Activated T-cell treated with anti-CD3 and anti-CD28 coated beads, Interleukin-2, amount 50 U/mL, for 48 hours (primary cell): ENCODE results near the gene ZFYVE28.

Source experiments
- DNase-seq, 2 experiments: peaks; one replicate each; pipeline ENCODE4 v3.0.0-alpha.2; 2020

Gene ZFYVE28

DNA sequence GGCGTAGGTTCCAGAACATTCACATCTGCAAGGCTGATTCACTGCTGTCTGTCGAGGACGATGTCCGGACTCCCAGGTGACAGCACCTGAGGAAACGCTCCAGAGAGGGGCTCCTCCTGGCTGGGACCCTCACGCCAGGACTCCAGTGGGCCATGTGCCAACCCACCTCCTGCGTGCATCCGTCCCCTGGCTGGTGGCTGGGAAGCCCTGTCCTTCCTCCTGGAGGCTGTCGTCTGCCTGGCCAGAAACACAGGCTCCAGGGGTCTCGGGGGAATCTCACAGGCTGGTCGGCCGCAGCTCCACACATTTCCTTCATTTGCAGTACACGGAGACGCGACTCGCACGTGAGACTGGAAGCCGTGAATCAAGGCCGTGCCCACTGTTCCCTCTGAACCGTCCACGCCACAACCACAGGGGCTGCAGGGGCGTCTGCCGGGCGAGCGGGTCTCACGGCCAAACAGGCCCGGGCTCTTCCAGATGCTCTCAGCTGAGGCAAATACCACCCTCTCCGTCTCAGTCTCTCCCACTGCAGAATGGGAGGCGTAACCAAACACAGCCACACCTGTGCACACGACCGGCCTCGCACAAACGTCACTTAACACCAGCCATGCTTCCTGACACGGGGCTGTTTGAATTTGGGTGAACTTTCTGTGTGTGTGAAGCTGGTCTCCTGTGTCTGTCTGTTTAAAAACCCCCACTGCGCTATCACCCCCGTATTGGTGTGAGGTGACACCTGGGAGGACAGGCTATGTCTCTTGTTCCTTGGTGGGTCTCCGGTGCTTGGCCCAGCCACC, 117.8 kb downstream of the ZFYVE28 start:
- peak in 1 of 2 experiments; percentile 8 for DNase-seq

DNA sequence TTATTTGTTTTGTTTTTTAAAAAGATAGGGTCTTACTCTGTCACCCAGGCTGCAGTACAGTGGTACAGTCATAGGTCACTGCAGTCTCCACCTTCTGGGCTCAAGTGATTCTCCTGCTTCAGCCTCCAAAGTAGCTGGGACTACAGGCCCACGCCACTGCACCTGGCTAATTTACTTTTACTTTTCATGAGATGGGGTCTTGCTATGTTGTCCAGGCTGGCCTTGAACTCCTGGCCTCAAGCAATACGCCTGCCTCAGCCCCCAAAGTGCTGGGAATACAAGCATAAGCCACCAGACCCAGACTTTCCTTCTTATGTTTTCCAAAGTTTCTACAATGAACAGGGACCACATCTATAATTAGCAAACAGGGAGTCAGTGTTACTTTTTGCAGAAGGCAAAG, 118.7 kb downstream of the ZFYVE28 start:
- peak in 1 of 2 experiments; percentile 0 for DNase-seq

DNA sequence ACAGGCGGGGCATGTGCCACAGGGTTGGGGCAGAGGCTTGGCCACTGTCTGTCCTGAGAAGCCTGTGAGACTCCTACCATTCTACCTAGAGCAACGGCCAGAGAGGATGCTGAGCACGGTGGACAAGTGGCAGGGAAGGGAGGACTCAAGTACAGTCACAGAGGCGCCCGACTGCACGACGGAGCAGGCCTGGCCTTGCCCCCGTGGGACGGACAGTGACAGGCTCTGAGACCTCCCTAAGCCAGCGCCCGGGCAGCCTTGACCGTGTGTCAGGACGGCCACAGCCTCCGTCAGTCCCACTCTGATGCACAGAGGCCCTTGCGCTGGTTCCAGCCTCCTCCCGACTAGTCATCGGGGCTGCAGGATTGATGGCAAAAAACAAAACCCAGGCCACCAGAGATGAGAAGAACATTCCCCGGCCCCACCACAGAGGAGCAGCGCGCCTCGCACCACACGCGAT, 119.9 kb downstream of the ZFYVE28 start:
- DNase-seq, result no peak

GRCh38 chr4:2297606-2298531, 120.6 kb downstream of the ZFYVE28 start:
- peak in 1 of 2 experiments; percentile 39 for DNase-seq

DNA sequence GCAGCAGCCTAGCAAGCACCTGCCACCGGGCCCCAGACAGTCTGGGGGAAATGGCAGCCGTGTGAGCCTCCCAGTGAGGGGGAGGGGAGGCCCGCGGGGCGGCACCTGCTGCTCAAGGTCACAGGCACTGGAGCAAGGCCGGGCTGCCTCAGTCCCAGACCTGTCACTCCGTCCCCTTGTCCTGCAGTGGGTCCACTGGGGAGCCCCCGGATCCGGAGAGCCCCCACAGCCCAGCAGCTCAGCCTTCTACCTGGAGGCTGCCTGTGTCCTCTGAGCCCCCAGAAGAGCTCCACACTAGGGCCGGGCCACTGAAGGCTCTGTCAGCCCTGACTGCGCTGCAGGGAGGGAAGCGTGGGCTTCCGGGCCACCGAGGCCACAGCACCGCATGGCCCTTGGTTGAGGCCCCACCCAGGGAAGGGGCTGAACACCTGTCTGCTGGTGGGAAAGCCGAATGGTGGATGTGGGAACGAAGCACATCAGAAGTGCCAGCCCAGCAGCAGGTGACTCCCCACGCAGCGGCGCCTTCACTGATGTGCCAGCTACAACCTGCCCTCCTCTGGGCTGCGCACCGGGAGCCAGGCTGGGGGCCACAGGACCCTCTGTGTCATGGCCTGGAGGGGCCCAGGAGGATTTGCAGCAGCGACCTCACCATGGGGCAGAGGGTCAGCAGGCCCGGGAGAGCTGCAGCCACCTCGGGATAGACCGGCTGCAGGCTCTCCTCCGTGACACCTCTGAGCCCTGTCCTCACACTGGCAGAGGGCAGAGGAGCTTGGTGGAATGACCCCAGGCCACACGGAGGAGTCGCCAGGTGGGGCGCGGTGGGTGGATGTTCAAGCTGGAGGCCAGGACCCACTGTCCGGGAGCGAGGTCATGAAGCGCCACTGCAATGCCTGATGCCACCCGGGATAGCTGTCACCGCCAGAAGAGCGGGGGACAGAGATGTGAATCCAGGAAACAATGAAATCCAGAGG, 121.5 kb downstream of the ZFYVE28 start:
- peak in 1 of 2 experiments; percentile 26 for DNase-seq

DNA sequence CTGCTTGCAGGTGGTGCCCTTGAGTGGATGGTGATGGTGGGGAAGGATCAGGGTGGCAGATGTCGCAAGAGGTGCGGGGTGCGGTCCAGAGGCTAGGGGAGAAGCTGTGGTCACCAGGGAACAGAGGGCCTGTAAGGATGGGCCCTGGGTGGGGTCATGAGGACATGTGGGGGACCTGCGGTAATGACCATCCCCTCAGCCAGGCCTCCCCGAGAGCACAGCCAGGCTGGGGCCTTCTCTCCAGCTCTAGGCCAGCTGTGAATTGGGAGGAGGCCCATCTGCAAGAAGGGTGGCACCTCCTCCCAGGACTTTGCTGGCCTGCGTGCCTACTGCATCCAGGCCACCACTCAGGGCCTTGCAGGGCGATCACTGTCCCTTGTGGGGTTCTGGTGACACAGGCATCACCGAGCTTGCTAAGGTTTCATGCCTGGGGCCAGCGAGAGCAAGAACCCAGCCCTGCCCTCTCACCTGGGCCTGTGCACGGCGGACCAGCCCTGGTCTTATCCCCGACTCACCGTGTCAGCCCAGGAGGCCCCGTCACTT, 122.5 kb downstream of the ZFYVE28 start:
- DNase-seq, result peak in 1 of 2 experiments; percentile 26

DNA sequence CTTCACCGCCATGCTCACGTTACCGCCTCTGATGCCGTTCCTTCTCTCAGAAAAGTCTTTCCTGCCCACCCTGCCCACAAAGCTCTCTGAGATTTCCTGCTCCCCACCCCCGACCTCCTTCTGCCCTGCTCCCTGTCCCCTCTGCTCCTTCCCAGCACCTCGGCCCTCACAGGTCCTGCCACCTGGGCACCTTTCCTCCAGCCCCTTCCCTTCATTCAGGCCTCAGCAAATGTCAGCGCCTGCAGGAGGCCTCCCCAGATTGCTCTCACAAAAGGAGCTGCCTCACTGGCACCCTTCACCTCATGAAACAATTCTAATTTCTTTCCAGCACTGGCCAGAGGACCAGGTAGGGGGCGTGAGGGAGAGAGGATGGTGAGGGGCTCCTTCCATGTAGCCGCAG, 122.9 kb downstream of the ZFYVE28 start:
- DNase-seq, result no peak

DNA sequence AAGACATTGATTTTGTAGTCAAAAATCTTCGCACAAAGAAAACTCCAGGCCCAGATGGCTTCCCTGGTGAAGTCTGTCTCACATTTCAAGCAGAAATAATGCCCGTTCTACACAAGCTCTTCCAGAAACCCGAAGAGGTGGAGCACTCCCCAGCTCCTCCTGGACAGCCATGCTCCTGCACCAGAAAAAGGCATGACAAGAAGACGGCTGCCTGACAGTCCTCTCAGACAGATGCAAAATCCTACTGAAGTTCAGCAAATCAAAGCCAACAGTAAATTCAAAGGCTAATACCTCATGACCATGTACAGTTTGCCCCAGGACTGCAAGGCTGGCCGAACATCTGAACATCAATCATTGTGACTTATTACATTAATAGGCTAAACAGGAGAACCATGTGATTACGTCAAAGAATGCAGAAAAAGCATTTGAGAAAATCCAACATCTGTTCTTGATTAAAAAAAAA, 125.8 kb downstream of the ZFYVE28 start:
- peak in 1 of 2 experiments; percentile 9 for DNase-seq

GRCh38 chr4:2291705-2292645, 126.5 kb downstream of the ZFYVE28 start:
- peak in 1 of 2 experiments; percentile 15 for DNase-seq

DNA sequence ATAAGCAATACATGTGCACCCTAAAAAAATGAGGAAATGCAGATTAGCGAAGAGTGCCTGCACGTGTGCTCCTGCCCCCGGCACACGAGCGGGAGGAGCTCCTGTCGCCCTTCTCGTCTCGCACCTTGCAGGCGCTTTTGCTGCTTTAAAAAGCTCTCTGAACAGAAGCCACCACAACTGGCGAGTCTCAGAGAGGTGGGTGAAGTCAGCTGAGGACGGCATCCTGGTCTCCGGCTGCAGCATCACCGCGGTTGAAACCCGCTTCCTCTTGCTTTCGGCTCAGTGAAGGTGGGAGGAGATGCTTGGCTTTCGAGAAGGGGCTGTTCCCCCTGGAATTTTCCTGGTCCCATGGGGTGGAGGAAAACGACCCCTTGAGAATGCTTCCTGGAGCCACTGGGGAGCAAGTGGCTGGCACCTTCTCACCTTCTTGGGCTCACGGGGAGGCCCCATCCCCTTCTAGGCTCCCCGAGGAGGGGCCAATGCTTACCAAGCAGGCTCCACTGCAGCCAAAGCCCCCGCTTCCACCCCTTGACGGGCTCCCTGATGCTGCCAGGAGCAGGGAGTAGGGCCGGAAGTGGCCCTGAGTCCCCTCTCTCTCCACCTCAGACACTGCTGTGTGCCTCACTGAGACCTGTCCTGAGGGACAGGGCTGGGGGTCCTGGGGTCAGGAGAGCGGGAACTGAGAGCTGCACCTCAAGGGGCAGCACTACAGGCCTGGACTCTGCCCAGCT, 127.3 kb downstream of the ZFYVE28 start:
- DNase-seq, result peak; percentile 62 to 72

GRCh38 chr4:2290488-2290887, 128.0 kb downstream of the ZFYVE28 start:
- no peak for DNase-seq

GRCh38 chr4:2289955-2290333, 128.5 kb downstream of the ZFYVE28 start:
- DNase-seq, result no peak

- no peak for DNase-seq
Measured at GRCh38 chr4:2289311-2289954, 129.0 kb downstream of the ZFYVE28 start.

GRCh38 chr4:2288051-2288541, 130.3 kb downstream of the ZFYVE28 start:
- DNase-seq, result no peak

GRCh38 chr4:2287594-2287915, 130.9 kb downstream of the ZFYVE28 start:
- DNase-seq, result no peak

GRCh38 chr4:2286904-2287593, 131.4 kb downstream of the ZFYVE28 start:
- DNase-seq, result no peak

DNA sequence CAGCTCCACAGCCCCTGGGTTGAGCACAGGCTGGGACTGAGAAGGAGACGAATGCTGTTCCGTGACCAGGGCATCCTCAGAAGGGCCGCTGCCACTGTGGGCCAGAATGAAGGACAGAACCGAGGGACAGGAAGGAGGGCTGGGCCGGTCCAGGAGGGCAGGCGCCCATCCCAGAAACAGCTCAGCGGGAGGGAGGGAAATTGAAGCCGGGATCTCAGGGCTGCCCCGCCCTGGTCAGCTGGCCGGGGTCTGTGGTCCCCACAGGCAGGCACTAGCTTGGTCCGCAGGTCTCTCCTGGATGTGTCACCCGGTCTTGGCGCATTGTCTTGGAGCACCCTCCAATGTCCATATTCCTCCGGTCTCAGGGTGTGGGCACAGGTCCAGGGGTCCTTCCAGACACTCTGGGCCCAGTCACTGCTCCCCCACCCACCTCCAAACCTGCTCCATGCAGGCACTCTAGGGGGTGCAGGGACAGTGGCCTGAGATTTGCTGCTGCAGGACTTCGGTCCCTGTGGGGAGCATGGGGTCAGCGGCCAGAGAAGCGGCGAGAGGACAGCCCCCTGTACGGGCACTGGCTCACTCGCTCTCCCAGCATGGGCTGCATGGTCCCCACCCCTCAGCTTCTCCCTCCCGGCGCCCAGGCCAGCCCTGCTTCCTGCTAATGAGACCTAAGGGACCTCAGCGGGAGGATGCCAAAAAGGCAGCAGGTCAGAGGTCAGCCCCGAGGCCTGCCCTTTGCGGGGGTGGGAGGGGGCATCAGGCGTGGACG, 132.6 kb downstream of the ZFYVE28 start:
- no peak for DNase-seq
